NCI-H1417 (cell line): ENCODE results near the gene PIP4K2A.
A peak's percentile ranks its signal among the peaks of the same experiment; 100 is the strongest.

Experiments
- DNase-seq, 3 experiments: peaks; one replicate each; lab custom pipeline; 2025; lab: John Stamatoyannopoulos, UW

Gene PIP4K2A

GRCh38 chr10:22599048-22599561, 115.3 kb downstream of the PIP4K2A start:
- no peak for DNase-seq

GRCh38 chr10:22598478-22598877, 115.9 kb downstream of the PIP4K2A start:
- DNase-seq = peak in 1 of 3 experiments; percentile 9

GRCh38 chr10:22597138-22597537, 117.2 kb downstream of the PIP4K2A start:
- DNase-seq = no peak

- DNase-seq = peak in 1 of 3 experiments; percentile 33
Observed at GRCh38 chr10:22593636-22594198, 120.7 kb downstream of the PIP4K2A start.

DNA sequence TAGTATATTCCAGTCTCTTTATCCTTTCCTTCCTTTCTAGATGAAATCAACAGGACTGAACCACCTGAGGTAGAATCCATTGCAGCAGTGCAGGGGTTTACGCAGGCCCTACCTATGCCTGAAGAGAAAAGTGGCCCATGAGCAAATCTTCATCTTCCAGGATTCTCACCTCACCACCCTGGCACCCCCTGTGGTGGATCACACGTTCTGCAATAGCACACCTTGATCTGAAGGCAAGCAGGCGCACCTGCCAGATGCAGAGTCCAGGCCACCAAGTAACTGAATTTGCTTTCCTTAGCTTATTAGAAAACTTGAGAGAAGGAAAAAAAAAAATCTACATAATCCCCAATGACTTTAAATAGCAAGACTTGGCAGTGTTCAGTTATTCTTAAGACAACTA, 121.4 kb downstream of the PIP4K2A start:
- no peak for DNase-seq

- DNase-seq = no peak
Observed at GRCh38 chr10:22589851-22590514, 124.4 kb downstream of the PIP4K2A start.

GRCh38 chr10:22588462-22588861, 125.9 kb downstream of the PIP4K2A start:
- no peak for DNase-seq

- DNase-seq = no peak
Observed at GRCh38 chr10:22583683-22584082, 130.7 kb downstream of the PIP4K2A start.

DNA sequence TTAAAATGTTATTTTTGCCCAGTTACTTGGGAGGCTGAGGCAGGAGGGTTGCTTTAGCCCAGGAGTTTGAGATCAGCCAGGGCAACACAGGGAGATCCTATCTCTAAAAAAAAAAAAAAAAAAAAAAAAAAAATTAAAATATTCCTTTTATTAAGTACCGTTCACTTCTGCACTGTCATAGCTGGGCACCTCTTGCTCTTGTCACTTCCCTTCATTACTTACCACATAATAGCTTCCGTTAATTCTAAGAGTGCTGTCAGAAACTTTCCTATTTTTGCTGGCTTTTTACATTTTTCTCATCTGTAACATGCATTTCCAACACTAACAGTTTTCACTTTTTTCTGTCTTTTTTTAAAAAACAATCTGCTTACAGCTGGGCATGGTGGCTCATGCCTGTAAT, 132.9 kb downstream of the PIP4K2A start:
- DNase-seq = no peak

DNA sequence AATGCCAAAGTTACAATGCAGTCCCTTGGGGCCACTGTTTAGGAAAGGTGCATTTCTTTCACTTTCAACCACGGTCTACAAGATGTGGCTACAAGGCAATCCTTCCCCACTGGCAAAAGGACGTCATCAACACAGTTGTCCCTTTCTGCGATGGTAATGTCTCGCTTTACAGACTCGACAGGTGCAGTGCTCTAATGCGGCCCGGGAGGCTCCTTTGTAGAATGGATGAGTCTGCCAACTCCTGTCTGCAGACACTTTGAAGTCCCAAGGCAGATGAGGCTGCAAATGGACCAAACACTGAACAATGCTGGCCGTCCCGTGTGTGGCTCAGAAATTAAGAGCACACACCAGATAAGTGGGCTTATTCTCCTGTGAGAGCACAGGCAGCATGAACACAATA, 133.7 kb downstream of the PIP4K2A start:
- peak; percentile 55 to 89 (median 79) for DNase-seq

GRCh38 chr10:22579826-22580225, 134.6 kb downstream of the PIP4K2A start:
- DNase-seq = no peak

DNA sequence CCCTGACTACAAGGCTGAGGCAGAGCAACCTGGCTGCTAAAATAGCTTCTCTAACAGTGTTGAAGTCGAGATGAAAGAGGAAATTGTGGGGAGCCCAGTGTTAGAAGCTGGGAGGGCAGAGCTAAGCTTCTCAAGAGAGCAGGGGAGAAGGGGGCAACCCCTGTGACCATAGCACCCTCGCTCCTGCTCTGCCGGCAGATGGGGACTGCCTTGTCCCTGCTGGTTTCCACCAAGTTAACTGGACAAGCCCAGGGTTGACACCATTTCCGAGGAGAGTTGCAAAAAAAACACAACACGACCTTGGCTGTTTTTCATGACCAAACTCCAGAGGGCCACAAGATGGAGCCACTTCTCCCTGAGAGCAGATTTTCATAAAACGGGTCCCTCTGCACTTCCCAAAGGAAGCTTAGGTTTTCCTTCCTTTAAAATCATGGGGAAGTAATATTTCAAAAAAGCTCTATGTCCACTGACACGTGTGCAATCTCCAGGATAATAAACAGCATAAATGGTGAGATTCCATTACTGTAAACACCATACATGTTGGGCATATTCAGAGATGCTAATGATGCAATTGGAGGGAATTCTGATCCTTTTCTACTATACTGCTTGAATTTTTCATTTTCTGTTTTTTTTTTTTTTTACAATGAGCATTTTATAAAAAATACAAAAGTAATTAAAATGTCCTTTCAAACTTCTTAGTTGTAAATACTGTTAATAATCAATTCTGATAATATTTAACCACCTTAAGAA, 140.4 kb downstream of the PIP4K2A start:
- DNase-seq = peak in 1 of 3 experiments; percentile 20

DNA sequence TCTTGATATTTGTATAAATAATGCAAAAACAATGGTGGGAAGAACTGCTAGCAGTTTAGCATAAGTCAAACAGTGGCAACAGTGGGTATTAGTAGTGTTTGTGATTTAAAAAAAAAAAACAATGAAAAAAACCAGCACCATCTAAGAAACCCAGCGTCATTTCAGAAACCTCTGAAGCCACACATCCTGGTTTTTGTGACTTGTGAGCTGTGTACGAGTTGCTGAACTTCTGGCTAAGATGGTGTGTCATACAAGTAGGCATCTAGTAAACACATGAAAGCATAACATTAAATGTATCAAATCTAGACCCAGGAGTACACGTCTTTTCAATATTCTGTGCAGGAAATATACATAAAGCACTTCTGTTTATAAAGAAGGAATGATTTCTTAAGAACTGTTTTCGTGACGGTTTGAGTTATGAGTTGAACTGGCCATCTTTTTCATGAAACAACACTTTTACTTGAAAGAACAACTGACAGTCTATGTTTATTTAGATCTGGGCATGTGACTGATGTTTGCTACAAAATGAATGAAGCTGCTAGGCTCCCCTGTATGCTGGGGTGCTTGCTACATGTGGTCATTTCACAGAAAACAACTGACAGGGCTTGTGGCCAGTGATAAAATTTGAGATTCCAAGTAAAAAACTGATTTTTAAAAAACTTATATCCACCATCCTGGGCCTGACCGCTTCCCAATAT, 143.5 kb downstream of the PIP4K2A start:
- no peak for DNase-seq

DNA sequence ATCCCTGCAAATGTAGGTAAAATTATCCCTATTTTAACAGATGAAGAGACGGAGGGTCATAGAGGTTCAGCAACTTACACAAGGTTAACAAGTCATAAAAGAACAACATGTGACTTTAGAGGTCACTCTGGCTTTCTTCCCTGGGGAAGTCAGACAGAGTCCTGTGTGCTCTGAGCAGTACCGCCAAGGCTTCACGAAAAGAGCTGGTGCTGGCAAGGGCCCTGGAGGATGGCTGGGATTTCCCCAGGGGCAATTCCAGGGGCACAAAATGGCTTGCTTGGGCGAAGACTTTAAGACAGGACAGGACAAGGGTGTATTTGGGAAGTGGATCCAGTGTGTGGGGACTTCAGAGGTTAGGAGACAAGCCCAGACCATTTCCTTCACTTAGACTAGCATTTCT, 144.1 kb downstream of the PIP4K2A start:
- no peak for DNase-seq

GRCh38 chr10:22568928-22569327, 145.4 kb downstream of the PIP4K2A start:
- no peak for DNase-seq

- no peak for DNase-seq
Observed at GRCh38 chr10:22564060-22564459, 150.3 kb downstream of the PIP4K2A start.

DNA sequence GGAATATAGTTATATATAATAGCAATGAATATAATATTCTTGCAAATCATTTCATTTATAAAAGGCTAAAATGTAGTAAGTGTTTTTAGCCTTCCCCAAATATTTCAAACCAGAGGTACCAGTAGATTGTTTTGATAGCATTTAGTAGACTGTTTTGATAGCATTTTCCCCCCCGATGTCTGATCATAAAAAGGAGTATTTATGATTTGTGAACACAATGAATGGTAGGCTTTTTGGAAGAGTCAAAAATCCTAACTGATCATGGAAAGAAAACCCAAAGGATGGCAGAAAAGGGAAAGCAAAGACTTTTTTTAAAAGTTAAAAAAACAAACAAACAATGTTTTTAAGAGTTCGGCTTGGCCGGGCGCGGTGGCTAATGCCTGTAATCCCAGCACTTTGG, 152.5 kb downstream of the PIP4K2A start:
- DNase-seq = no peak

DNA sequence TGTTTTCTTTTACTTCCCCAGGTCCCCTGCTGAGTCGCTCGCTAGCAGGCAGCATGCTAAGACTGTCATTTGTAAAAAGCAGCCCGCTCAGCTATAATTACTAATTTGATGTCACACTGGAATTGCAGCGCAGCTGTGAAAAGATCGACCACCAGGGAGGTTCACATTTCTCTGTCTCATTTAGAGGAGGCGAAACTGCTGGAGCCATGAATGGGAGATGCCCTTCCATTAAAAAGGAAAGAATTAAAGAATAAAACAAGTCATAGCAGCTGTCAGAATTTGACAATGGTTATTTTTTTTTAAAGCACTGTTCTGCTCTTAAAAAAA, 153.5 kb downstream of the PIP4K2A start:
- peak in 2 of 3 experiments; percentile 58 to 87 for DNase-seq

GRCh38 chr10:22560096-22560912, 154.1 kb downstream of the PIP4K2A start:
- DNase-seq = peak in 2 of 3 experiments; percentile 58 to 83

GRCh38 chr10:22557321-22557720, 157.1 kb downstream of the PIP4K2A start:
- no peak for DNase-seq

DNA sequence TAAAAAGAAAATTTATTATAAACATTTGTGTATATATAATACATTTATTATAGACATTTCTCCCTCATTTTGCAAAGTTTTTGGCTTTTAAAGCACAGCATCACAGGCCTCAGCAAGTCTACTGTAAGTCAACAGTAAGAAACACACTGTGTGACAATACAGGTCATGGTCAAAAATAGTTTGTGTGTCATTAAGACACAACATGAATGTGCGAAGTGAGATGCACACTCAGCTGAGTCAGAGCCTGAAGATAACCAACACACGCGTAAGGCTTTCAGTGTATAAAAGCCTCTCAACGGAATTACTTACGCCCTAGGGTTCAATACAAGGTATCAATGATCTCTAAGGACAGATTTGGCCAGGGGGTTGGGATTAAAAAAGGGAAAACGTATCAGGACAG, 157.6 kb downstream of the PIP4K2A start:
- no peak for DNase-seq
